ENCODE measurements around the gene NOL9. TPM values are rescaled to one million over a fixed set of nuclear protein-coding genes. Genes with fewer than 3 reads are reported as not detected.

NOL9 gene
- total and polyA plus RNA-seq, 2 of the 13 experiments (the other 11 are each of a cell fraction or from before 2014, with no cell fraction given), result 18.0 to 24.7 TPM

- no peak for TF ChIP-seq PITX1 (CRISPR knock-in tag; IDR thresholded peaks at IDR 0.05)
- TF ChIP-seq TP53 (CRISPR knock-in tag; conservative IDR thresholded peaks at IDR 0.05), result no peak
- peak; percentile 48 for TF ChIP-seq ZNF687 (CRISPR knock-in tag; IDR thresholded peaks at IDR 0.05)
- TF ChIP-seq SNRNP70 (IDR thresholded peaks at IDR 0.05; ENCODE audit: low read depth, low read length), result no peak
- no peak for TF ChIP-seq FLYWCH1 (CRISPR knock-in tag; IDR thresholded peaks at IDR 0.05)
- TF ChIP-seq GABPB1 (CRISPR knock-in tag; IDR thresholded peaks at IDR 0.05), result 0 out of 2 replicates have a peak, but pooled peaks have one; percentile 17
- TF ChIP-seq HNRNPL (IDR thresholded peaks at IDR 0.05; ENCODE audit: low read depth, low read length), result 0 out of 2 replicates have a peak, but pooled peaks have one; percentile 22
- 0 out of 2 replicates have a peak, but pooled peaks have one; percentile 21 for TF ChIP-seq ZNF121 (CRISPR knock-in tag; IDR thresholded peaks at IDR 0.05)
Measured at GRCh38 chr1:6502000-6502891, 52.1 kb downstream of the NOL9 start (continued).
